Muscle layer of duodenum (tissue), 2 donors: ENCODE results near the gene TSPAN9.

Experiments
- H3K27ac ChIP-seq: one replicate; pipeline ENCODE4 v1.7.0; 2013; ENCODE audit warnings: mild to moderate bottlenecking, low read length
- H3K27me3 ChIP-seq: one replicate; pipeline ENCODE4 v1.7.0; 2013; ENCODE audit warnings: low read depth, mild to moderate bottlenecking, control low read depth, low read length
- H3K36me3 ChIP-seq, 2 donors: one replicate each; pipeline ENCODE4 v1.7.0; 2013; ENCODE audit warnings: low read length in 2 of 2, control low read depth in 1 of 2, mild to moderate bottlenecking in 1 of 2; ENCODE audit not compliant: insufficient read depth in 2 of 2, control insufficient read depth in 1 of 2
- H3K4me1 ChIP-seq, 2 donors: one replicate each; pipeline ENCODE4 v1.7.0; 2013; ENCODE audit warnings: low read length in 2 of 2, mild to moderate bottlenecking in 2 of 2, control low read depth in 1 of 2, moderate library complexity in 1 of 2; ENCODE audit not compliant: insufficient read depth in 2 of 2, control insufficient read depth in 1 of 2
- H3K4me3 ChIP-seq, 2 donors: one replicate each; pipeline ENCODE4 v1.7.0; 2013; ENCODE audit warnings: low read length in 2 of 2, low read depth in 1 of 2, mild to moderate bottlenecking in 1 of 2
- H3K9me3 ChIP-seq, 2 donors: one replicate each; pipeline ENCODE4 v1.7.0; 2013; ENCODE audit warnings: low read length in 2 of 2, control low read depth in 1 of 2, mild to moderate bottlenecking in 1 of 2; ENCODE audit not compliant: control insufficient read depth in 1 of 2
- donor health status: healthy.

The TSPAN9 gene

GRCh38 chr12:3045494-3045893, 31.7 kb upstream of the TSPAN9 start:
- Histone ChIP-seq H3K4me3 (no peak overlapping the region), H3K27ac (no peak overlapping the region), H3K4me1 (no peaks in the 10 kb centered on the region), H3K36me3 (no peaks in the 10 kb centered on the region), H3K27me3 (no peaks in the 10 kb centered on the region), H3K9me3 (no peaks in the 10 kb centered on the region)

DNA sequence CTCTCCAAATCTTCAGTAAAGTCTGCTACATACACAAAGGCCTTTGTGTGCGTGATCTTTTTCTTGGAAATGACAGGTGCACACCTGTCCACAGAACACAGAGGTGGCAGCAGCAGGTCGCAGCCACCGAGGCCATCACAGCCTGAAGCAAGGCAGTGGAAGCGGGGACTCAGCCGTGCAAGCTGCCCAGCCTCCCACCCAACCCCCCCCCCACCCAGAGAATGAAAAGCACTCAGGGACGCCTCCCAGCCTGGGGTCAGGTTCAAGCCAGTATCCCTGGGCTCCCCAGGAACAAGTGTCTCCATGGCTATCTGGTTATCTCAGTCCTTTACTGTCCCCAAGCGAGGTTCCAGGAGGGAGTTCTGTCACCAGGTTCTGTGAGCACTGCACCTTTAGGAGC, 31.2 kb upstream of the TSPAN9 start:
- Histone ChIP-seq H3K4me3 (no peak overlapping the region), H3K36me3 (no peaks in the 10 kb centered on the region), H3K4me1 (no peaks in the 10 kb centered on the region), H3K27ac (no peak overlapping the region), H3K9me3 (no peaks in the 10 kb centered on the region), H3K27me3 (no peaks in the 10 kb centered on the region)

- Histone ChIP-seq H3K27ac (no peak overlapping the region), H3K4me1 (no peaks in the 10 kb centered on the region), H3K4me3 (no peak overlapping the region), H3K36me3 (no peaks in the 10 kb centered on the region), H3K9me3 (no peaks in the 10 kb centered on the region), H3K27me3 (no peaks in the 10 kb centered on the region)
These were observed 30.6 kb upstream of the TSPAN9 start for GRCh38 chr12:3046441-3047200.

- no peak overlapping the region for H3K27ac ChIP-seq
- H3K4me1 ChIP-seq: no peaks in the 10 kb centered on the region
- no peaks in the 10 kb centered on the region for H3K9me3 ChIP-seq
These were observed 29.2 kb upstream of the TSPAN9 start for GRCh38 chr12:3047961-3048360.

DNA sequence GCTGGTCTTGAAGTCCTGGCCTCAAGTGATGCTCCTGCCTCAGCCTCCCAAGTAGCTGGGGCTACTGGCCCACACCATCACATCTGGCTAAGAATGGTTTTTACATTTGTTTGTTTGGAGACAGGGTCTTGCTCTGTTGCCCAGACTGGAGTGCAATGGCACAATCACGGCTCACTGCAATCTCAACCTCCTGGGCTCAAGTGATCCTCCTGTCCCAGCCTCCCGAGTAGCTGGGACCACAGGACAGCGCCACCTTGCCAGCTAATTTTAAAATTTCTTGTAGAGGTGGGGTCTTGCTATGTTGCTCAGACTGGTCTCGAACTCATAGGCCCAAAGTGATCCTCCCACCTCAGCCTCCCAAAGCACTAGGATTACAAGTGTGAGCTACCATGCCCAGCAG, 28.6 kb upstream of the TSPAN9 start:
- H3K4me3 ChIP-seq: no peak overlapping the region
- H3K27ac ChIP-seq: no peak overlapping the region
- no peaks in the 10 kb centered on the region for H3K36me3 ChIP-seq

More at GRCh38 chr12:3047961-3048360, 29.2 kb upstream of the TSPAN9 start:
- Histone ChIP-seq H3K27me3 (no peaks in the 10 kb centered on the region), H3K4me3 (no peak overlapping the region), H3K36me3 (no peaks in the 10 kb centered on the region)

GRCh38 chr12:3049176-3049575, 28.0 kb upstream of the TSPAN9 start:
- Histone ChIP-seq H3K27ac (no peak overlapping the region), H3K36me3 (no peaks in the 10 kb centered on the region), H3K27me3 (no peaks in the 10 kb centered on the region), H3K4me3 (no peak overlapping the region), H3K9me3 (no peaks in the 10 kb centered on the region), H3K4me1 (no peaks in the 10 kb centered on the region)

More for the DNA sequence above, 28.6 kb upstream of the TSPAN9 start:
- H3K27me3 ChIP-seq: no peaks in the 10 kb centered on the region
- no peaks in the 10 kb centered on the region for H3K9me3 ChIP-seq
- no peaks in the 10 kb centered on the region for H3K4me1 ChIP-seq

GRCh38 chr12:3049611-3050249, 27.4 kb upstream of the TSPAN9 start:
- H3K27me3 ChIP-seq: no peaks in the 10 kb centered on the region
- peaks cover 0 to 5% of the 10 kb centered on the region in 2 donors for H3K4me1 ChIP-seq
- no peaks in the 10 kb centered on the region for H3K36me3 ChIP-seq
- H3K27ac ChIP-seq: no peak overlapping the region
- no peak overlapping the region for H3K4me3 ChIP-seq
- H3K9me3 ChIP-seq: no peaks in the 10 kb centered on the region

GRCh38 chr12:3054374-3054773, 22.8 kb upstream of the TSPAN9 start:
- H3K9me3 ChIP-seq: no peaks in the 10 kb centered on the region
- no peaks in the 10 kb centered on the region for H3K27me3 ChIP-seq
- no peak overlapping the region for H3K27ac ChIP-seq
- H3K36me3 ChIP-seq: no peaks in the 10 kb centered on the region
- no peak overlapping the region for H3K4me3 ChIP-seq
- H3K4me1 ChIP-seq: peaks cover 0 to 10% of the 10 kb centered on the region in 2 donors

- no peak overlapping the region for H3K27ac ChIP-seq
- H3K4me3 ChIP-seq: peak overlapping the region in 1 of 2 donors; percentile 0
- H3K36me3 ChIP-seq: no peaks in the 10 kb centered on the region
- peaks cover 0 to 10% of the 10 kb centered on the region in 2 donors for H3K4me1 ChIP-seq
- no peaks in the 10 kb centered on the region for H3K9me3 ChIP-seq
- no peaks in the 10 kb centered on the region for H3K27me3 ChIP-seq
These were observed 22.0 kb upstream of the TSPAN9 start for GRCh38 chr12:3055026-3055703.

DNA sequence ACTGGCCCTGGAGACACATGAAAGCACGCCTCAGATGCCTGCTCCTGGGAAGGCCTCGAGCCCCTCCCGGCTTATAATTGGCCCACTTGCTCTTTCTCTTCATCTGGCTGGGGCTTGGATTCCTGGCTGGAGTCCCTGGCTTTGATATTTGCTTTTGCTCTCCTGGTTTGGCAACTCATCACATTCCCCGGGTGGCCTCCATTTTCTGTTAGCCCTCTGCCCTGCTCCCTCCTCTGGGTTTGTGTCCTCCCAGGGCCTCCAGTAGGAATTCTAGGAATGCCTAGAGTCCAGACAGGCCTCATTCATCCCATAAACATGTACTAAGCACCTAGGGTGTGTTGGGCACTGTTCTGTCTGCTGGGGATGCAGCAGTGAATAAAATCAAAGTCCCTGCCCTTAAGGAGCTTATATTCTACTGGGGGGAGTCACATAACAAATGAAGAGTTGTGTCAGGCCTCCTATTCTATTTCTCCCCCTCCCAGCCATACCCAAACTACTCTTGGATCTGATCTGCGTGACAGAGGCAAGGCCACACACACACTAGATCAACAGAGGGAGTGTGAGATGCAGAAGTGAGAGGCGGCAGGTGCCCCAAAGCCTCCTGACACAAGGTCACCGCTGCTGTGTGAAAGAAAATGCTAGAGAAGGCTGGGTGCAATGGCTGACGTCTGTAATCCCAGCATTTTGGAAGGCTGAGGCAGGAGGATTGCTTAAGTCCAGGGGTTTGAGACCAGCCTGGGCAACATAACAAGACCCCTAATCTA, 21.3 kb upstream of the TSPAN9 start:
- Histone ChIP-seq H3K27me3 (no peaks in the 10 kb centered on the region), H3K27ac (no peak overlapping the region), H3K4me1 (peaks cover 0 to 10% of the 10 kb centered on the region in 2 donors), H3K9me3 (no peaks in the 10 kb centered on the region), H3K36me3 (no peaks in the 10 kb centered on the region), H3K4me3 (peak overlapping the region in 1 of 2 donors; percentile 0)

- peaks cover 0 to 3% of the 10 kb centered on the region in 2 donors for H3K9me3 ChIP-seq
- no peaks in the 10 kb centered on the region for H3K36me3 ChIP-seq
- no peaks in the 10 kb centered on the region for H3K27me3 ChIP-seq
- H3K4me1 ChIP-seq: no peaks in the 10 kb centered on the region
- no peak overlapping the region for H3K4me3 ChIP-seq
- no peak overlapping the region for H3K27ac ChIP-seq
These were observed 16.1 kb upstream of the TSPAN9 start for GRCh38 chr12:3061059-3061458.
